Astrocyte (in vitro differentiated cells and primary cell): Measurements from ENCODE around the gene GPR22.

ENCODE experiments used
- EZH2 ChIP-seq: IDR thresholded peaks from 2 replicates; pipeline ENCODE4 v1.6.1; 2012; ENCODE audit warnings: mild to moderate bottlenecking, low read length, inconsistent platforms; ENCODE audit not compliant: insufficient read depth
- TF ChIP-seq, protein P1 (sequence below): IDR thresholded peaks from 2 replicates; pipeline ENCODE4 v1.5.1; 2011; ENCODE audit warnings: low read depth, mild to moderate bottlenecking, inconsistent platforms, low read length, moderate library complexity; ENCODE audit not compliant: insufficient read depth

- TF ChIP-seq, protein P1, sequence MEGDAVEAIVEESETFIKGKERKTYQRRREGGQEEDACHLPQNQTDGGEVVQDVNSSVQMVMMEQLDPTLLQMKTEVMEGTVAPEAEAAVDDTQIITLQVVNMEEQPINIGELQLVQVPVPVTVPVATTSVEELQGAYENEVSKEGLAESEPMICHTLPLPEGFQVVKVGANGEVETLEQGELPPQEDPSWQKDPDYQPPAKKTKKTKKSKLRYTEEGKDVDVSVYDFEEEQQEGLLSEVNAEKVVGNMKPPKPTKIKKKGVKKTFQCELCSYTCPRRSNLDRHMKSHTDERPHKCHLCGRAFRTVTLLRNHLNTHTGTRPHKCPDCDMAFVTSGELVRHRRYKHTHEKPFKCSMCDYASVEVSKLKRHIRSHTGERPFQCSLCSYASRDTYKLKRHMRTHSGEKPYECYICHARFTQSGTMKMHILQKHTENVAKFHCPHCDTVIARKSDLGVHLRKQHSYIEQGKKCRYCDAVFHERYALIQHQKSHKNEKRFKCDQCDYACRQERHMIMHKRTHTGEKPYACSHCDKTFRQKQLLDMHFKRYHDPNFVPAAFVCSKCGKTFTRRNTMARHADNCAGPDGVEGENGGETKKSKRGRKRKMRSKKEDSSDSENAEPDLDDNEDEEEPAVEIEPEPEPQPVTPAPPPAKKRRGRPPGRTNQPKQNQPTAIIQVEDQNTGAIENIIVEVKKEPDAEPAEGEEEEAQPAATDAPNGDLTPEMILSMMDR = no peak
- no peak for TF ChIP-seq EZH2
These were observed 37.6 kb upstream of the GPR22 start for GRCh38 chr7:107432261-107432660.
